ENCODE data around the gene ERGIC3.
A peak's percentile ranks its signal among the peaks of the same experiment; 100 is the strongest.

ERGIC3 gene

DNA sequence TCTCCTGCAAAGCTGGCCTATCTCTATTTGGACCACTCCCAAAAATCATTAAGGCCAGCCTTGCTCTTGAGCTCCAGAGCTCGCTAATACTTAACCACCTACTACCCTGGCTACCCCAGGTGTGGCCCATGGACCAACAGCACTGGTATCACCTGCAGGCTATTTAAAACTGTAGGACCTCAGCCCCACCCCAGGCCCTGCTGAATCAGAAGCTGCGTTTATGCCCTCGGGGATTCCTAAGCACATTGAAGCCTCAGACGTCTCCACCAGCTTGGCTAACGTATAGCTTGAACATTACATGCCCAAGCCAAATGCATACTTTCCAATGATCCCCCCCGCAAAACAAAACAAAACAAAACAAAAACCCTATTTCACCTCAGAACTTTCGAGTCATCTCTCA is 54.0 kb downstream of the ERGIC3 start:
- no peak for DNase-seq (ENCODE audit: low read depth in 4 of 4, low spot score in 1 of 4)

DNA sequence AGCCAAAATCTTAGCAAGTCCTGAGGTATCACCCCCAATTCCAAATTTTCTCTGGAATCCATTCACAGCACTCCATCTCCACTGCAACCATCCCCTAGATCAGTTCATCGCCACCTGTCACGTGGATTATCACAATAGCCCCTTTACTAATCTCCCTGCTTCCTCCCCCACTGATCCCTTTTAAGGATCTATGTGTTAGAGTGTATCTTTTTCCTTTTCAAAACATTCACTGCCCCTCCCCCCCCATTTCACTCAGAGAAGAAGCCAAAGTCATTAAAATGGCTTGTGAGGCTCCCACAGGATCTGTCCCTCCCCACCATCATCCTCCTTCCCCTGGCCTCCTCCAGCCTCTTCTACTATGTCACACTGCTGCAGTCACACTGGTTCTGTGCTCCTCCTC is 55.3 kb downstream of the ERGIC3 start:
- no peak for DNase-seq (ENCODE audit: low read depth in 4 of 4, low spot score in 1 of 4)

- DNase-seq (ENCODE audit: low read depth in 4 of 4, low spot score in 1 of 4): no peak
These were observed 56.6 kb downstream of the ERGIC3 start for GRCh38 chr20:35598476-35598875.

DNA sequence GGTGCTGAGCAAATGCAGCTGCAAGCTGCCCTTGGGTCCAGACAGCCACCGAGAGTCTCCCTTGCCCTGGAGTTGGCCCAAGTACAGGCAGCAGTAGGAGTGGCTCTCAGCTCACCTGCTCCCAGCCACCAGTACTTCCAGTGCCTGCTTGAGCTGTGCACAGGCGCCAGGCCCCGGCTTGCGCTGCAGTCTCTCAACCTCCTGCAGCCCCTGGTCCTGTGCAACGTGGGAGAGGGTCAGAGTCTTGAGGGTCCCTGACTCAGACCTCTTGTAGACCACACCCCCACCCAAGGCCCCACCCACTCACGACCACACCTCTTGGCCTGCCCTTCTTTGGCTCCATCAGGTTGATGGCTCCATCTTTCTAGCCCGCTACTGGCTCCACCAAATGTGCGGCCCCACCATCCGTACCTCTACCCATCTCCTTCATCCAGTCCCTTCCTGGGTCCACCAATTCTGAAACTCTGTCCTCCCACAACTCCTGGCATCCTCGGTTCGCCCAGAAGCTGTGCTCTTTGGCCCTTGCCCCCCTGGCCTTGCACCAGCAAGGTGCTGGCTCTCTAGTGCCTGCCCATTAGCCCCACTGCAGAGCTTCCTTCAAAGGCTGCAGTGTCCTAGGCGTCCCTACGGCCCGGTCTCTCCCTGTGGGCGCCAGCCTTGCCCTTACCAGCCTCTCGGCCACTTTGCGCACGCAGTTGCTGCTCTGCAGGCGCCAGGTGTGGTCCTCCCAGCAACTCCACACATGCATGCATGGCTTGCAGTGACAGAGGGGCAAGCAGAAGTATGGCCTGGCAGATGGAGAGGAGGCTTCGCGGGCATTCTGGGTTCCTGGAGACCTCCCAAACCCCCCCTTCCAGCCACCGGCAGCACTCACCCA is 57.3 kb downstream of the ERGIC3 start:
- no peak for DNase-seq (ENCODE audit: low read depth in 4 of 4, low spot score in 1 of 4)

DNA sequence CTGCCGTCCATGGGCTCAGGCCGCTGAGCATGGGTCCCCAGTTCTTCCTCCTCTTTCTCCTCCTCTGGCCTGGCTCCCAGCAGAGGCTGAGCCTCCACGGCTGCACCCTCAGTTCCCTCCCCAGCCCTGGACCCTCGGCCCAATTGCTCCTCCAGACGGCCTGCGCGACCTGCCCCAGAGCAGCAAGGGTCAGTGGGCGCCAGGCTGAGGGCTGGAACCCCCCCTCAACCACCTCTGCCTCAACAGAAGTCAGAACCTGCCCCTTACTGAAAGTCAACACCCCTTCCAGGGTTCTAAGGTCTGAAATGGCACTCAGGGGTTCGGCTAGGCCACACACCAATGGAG is 57.9 kb downstream of the ERGIC3 start:
- DNase-seq (ENCODE audit: low read depth in 4 of 4, low spot score in 1 of 4): no peak

- no peak for DNase-seq (ENCODE audit: low read depth in 4 of 4, low spot score in 1 of 4)
These were observed 58.5 kb downstream of the ERGIC3 start for GRCh38 chr20:35600176-35600992.

DNA sequence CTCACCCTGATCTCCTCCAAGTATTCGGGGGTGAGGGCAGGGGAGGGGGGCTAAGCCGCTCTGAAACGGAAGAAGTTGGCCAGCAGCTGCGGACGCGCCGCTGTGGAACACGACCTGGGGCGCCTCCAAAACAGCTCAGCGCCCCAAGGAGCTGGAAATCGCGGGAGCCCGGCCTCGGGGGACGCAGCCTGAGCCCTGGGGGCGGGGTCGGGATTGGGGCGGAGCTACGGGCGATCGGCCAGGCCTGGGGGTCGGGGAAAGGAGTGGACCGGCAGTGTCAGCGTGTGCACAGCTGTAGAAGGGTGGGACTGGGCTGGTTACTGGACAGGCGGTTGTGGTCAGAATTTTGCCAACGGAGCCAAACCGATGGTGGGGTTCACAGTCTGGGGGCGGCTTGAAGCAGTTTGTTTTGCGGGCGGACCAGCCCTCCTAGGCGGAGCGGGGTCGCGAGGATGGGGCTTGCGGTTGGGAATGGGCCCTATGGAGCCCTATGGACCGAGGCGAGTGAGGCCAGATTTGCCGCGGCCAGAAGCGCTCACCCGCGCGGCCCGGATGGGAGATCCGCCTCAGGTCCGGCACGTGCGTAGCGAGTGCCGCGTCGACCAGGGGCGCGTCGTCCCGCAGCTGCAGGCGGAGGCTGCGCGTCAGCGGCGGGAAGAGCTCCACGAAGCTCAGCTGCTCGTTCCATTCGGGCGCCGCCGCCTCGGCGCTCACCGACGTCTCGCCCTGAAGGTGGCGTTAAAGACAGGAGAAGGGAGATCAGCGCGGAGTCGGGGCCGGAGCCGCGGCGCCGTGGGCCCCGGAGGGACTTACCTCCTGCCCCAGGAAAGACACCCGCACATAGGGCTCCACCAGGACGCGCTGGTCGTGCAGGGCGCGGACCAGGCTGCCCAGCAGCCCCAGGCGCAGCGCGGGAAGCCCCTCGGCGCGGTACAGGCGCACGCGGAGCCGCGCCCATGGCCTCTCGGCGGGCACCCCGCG is 59.4 kb downstream of the ERGIC3 start:
- peak; percentile 52 to 71 (median 60) for DNase-seq (ENCODE audit: low read depth in 4 of 4, low spot score in 1 of 4)

GRCh38 chr20:35601990-35602389 is 60.1 kb downstream of the ERGIC3 start:
- DNase-seq (ENCODE audit: low read depth in 4 of 4, low spot score in 1 of 4): no peak

DNA sequence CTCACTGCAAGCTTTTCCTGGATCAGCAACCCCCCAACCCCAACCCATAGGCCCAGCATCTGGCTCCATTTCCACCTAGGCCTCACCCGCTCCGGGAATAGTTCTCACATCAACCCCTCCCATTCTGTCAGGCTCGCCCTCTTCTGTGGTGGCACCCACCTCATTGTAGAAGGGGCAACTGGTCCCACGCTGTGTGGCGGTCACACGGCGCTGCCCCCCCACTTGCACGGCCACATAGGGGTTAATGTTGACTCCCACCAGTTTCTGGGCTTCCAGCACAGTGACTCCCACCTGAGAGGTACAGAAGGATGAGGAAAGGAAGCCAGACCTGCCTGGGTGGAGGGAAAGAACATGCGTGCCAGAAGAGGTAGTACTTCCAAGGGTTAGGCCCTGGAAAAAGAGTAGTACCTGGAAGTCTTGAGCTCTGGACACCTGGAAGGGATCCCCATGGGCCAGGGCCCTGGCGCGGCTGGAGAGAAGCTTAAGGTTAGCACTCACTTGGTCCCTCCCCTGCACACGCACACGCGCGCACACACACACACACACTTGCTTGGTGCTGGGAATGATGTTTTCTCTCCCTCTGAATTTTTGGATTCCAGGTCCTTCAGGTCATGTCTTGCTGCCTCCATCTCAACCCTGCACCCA is 61.1 kb downstream of the ERGIC3 start:
- no peak for DNase-seq (ENCODE audit: low read depth in 4 of 4, low spot score in 1 of 4)

- DNase-seq (ENCODE audit: low read depth in 4 of 4, low spot score in 1 of 4): no peak
These were observed 62.0 kb downstream of the ERGIC3 start for GRCh38 chr20:35603695-35604448.

- no peak for DNase-seq (ENCODE audit: low read depth in 4 of 4, low spot score in 1 of 4)
These were observed 62.5 kb downstream of the ERGIC3 start for GRCh38 chr20:35604449-35604747.

DNA sequence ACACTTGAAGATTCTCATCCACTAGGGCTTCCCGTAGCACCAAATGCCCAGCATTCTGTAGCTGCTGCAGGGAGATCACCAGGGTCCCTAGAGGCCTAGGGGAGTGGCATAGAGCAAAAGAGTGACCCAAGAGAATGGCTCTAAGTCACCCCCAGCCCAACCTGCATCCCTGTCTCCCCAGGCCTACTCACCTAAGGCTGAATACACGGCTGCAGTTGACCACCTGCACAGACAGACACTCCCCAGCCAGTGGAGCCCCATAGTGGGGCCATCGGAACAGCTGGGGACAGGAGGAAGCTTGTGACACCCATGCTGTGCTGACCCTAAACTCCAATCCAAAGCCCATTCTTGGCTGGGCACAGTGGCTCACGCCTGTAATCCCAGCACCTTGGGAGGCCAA is 64.2 kb downstream of the ERGIC3 start:
- DNase-seq (ENCODE audit: low read depth in 4 of 4, low spot score in 1 of 4): no peak

Measured in stimulated activated CD4-positive, alpha-beta T cell treated with anti-CD3 and anti-CD28 coated beads, Interleukin-1b, Interleukin-23, amount 100 ng/mL, for 24 hours (primary cell).